ENCODE results near the gene C19orf25.

Gene C19orf25

GRCh38 chr19:1449467-1450442 lies 29.3 kb downstream of the C19orf25 start, which contains the start of gene APC2:
Gene APC2 (plus strand): TSS chr19:1450121. CDS start chr19:1453002, 2,881 bp downstream.
- TF ChIP-seq CTCF (IDR thresholded peaks at IDR 0.05; ENCODE audit: control extremely low read depth, extremely low read depth, low read depth, missing control alignments): no peak
- no peak for DNase-seq (ENCODE audit: extremely low spot score)
- POLR2A ChIA-PET: interaction anchor here (0.6 kb wide), 1 partner anchor 8 kb away, joined by 6 read pairs; no protein-coding TSS in a partner anchor
- CTCF ChIA-PET: interaction anchor here (1.3 kb wide), 1 partner anchor 96 kb away, joined by 3 read pairs; no protein-coding TSS in a partner anchor

GRCh38 chr19:1447944-1448343 lies 31.1 kb downstream of the C19orf25 start:
- TF ChIP-seq CTCF (IDR thresholded peaks at IDR 0.05; ENCODE audit: control extremely low read depth, extremely low read depth, low read depth, missing control alignments): no peak
- ChIA-PET POLR2A (no interaction called here), CTCF (no interaction called here)
- DNase-seq (ENCODE audit: extremely low spot score): no peak

GRCh38 chr19:1447504-1447903 lies 31.5 kb downstream of the C19orf25 start:
- ChIA-PET CTCF (no interaction called here), POLR2A (no interaction called here)
- no peak for DNase-seq (ENCODE audit: extremely low spot score)
- no peak for TF ChIP-seq CTCF (IDR thresholded peaks at IDR 0.05; ENCODE audit: control extremely low read depth, extremely low read depth, low read depth, missing control alignments)

- POLR2A ChIA-PET: interaction anchor here (0.5 kb wide), 1 partner anchor 14 kb away, joined by 3 read pairs; no protein-coding TSS in a partner anchor
These were observed 32.1 kb downstream of the C19orf25 start for GRCh38 chr19:1446713-1447481.

GRCh38 chr19:1445932-1446712 lies 32.9 kb downstream of the C19orf25 start:
- no peak for DNase-seq (ENCODE audit: extremely low spot score)
- CTCF ChIA-PET: interaction anchor here (0.8 to 5.0 kb wide), 9 partner anchors 8 to 227 kb away, joined by 3 to 25 read pairs (median 6); no protein-coding TSS in a partner anchor
- no peak for TF ChIP-seq CTCF (IDR thresholded peaks at IDR 0.05; ENCODE audit: control extremely low read depth, extremely low read depth, low read depth, missing control alignments)

More at GRCh38 chr19:1446713-1447481, 32.1 kb downstream of the C19orf25 start:
- CTCF ChIA-PET: no interaction called here
- no peak for DNase-seq (ENCODE audit: extremely low spot score)
- TF ChIP-seq CTCF (IDR thresholded peaks at IDR 0.05; ENCODE audit: control extremely low read depth, extremely low read depth, low read depth, missing control alignments): no peak

More at GRCh38 chr19:1445932-1446712, 32.9 kb downstream of the C19orf25 start:
- POLR2A ChIA-PET: no interaction called here

Data from GM10248 (cell line).